ENCODE data around the gene PARP3.

The PARP3 gene

DNA sequence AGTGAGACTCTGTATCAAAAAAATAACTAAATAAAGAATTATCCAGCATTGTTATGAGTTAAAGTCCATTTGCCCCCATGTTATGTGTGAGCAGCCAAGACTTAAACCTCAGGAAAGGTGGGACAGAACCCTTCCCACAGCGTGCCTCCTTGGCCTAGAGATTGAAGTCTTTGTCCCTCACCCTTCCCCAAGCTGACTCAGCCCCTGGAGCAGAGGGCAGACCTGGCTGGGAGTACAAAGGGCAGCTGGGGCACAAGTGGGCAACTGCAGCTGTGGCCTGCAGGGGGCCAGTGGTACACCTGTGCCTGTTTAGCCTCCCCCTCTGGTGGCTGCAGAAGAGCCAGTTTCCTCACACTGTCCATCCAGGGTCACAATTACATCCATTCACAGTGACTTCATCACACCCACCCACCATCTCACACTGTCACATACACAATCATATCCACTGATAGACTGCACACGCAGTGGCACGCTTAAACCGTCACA is 40.2 kb downstream of the PARP3 start:
- TF ChIP-seq EZH2 (IDR thresholded peaks at IDR 0.05), result no peak
- DNase-seq (ENCODE audit: low read depth, low spot score), result no peak
- no peaks in the 10 kb centered on the region for H3K36me3 ChIP-seq (ENCODE audit: insufficient read depth, low read length)
- peak overlapping the region; percentile 32 for H3K9ac ChIP-seq (ENCODE audit: insufficient read length)
- no peaks in the 10 kb centered on the region for H3K9me3 ChIP-seq (ENCODE audit: low read depth, low read length)
- no peak overlapping the region for H3K27ac ChIP-seq
- H3K4me3 ChIP-seq, result peak overlapping the region; percentile 47

DNA sequence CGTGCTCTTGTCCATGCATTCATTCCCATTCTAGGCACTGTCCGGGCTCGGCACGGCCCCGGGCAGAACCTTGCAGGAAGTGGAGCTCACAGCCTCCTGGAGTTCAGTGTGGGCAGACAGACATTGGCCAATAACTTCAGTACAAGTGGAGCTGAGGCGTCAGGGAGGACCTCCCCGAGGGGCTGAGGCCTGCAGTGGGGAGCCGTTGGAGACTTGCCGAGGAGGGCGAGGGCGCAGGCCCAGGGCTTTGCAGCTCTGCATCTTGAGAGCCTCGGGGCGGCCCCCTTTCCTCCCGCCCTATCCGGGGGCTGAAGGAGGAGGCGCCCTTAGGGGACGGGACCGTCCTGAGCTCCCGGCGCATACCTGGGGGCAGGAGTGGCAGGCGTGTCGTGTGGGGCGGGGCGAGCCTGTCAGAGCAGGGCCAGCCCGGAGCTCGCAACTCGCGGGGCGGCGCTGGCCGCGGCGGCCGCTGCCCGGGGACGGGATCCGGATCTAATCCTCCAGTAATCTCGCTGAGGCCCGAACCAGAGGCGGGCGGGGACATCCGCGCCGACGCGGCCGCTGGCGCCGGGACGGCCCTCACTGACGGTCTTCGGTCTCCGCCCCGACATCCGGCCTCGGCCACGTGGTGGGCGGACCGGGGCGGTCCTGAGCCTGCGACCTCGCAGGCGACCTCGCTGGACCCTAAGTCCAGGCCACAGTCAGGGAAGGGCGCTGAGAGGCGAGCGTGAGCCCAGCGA is 40.8 kb downstream of the PARP3 start, which contains the start of gene ACY1:
TSS of gene ACY1 (plus strand) at position 698 of the 740 bp plus-strand sequence. CDS start 530 bp downstream, outside the sequence.
- TF ChIP-seq POLR2AphosphoS5 (IDR thresholded peaks at IDR 0.05; ENCODE audit: borderline replicate concordance, low read depth, low read length) (peak; percentile 51), EZH2 (IDR thresholded peaks at IDR 0.05) (no peak)
- no peak within 1 kb of the TSS for H3K27ac ChIP-seq
- no peak for DNase-seq (ENCODE audit: low read depth, low spot score)
- H3K36me3 ChIP-seq (ENCODE audit: insufficient read depth, low read length), result no peaks in the 10 kb centered on the region
- H3K9me3 ChIP-seq (ENCODE audit: low read depth, low read length), result no peaks in the 10 kb centered on the region
- H3K9ac ChIP-seq (ENCODE audit: insufficient read length), result peak within 1 kb of the TSS; percentile 32
- H3K4me3 ChIP-seq, result peak within 1 kb of the TSS; percentile 47

DNA sequence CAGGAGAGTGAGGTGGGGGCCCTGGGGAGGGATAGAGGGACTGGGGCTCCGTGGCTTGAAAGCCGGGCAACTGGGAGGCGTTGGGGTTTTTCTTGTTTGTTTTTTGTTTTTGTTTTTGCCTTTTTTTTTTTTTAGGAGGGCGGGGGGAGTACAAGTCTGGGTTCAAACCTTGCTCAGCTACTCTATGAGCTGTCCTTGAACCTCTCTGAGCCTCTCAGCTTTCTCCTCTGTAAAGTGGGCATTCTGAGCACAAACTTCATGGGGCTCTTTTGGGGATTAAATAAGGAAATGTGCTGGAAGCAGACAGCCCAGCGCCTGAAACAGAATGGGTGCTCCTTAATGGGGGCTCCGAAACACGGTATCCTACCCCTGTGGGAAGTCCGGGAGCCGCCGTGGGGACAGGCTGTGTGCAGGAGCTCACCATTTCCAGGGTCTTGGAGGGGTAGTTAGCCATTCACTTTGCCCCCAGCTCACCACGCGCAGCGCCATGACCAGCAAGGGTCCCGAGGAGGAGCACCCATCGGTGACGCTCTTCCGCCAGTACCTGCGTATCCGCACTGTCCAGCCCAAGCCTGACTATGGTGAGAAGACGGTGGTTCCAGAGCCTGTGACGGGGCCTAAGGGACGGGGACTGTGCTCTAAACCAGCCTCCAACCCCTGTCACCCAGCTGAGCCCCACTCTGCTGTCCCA is 41.6 kb downstream of the PARP3 start:
- H3K9me3 ChIP-seq (ENCODE audit: low read depth, low read length), result no peaks in the 10 kb centered on the region

DNA sequence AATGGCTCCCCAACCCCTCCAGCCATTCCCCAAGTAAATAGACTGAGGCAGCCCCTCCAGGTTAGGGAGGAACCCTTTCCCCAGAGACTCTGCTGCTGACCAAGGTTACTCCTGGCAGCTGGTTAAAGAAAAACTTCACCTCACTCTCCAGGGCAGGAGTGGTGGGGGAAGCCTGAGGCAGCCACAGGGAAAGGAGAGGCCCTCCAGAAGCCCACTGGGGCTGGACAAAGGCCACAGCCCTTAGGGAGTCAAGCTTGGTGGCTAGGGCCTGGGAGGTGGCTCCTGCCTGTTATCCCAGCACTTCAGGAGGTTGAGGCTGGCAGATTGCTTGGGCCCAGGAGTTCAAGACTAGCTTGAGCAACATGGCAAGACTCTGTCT is 42.1 kb downstream of the PARP3 start:
- no peak overlapping the region for H3K4me3 ChIP-seq
- H3K27ac ChIP-seq, result no peak overlapping the region
- no peaks in the 10 kb centered on the region for H3K36me3 ChIP-seq (ENCODE audit: insufficient read depth, low read length)
- no peak for DNase-seq (ENCODE audit: low read depth, low spot score)
- TF ChIP-seq POLR2AphosphoS5 (IDR thresholded peaks at IDR 0.05; ENCODE audit: borderline replicate concordance, low read depth, low read length) (no peak), EZH2 (IDR thresholded peaks at IDR 0.05) (no peak), FOXP2 (optimal IDR thresholded peaks at IDR 0.05; ENCODE audit: control extremely low read depth, extremely low read length, insufficient read depth) (no peak)
- H3K9ac ChIP-seq (ENCODE audit: insufficient read length), result no peak overlapping the region
- no peaks in the 10 kb centered on the region for H3K9me3 ChIP-seq (ENCODE audit: low read depth, low read length)

More for the DNA sequence above, 41.6 kb downstream of the PARP3 start:
- Histone ChIP-seq H3K4me3 (peak overlapping the region; percentile 47), H3K9ac (ENCODE audit: insufficient read length) (no peak overlapping the region), H3K36me3 (ENCODE audit: insufficient read depth, low read length) (no peaks in the 10 kb centered on the region), H3K27ac (no peak overlapping the region)
- no peak for DNase-seq (ENCODE audit: low read depth, low spot score)
- TF ChIP-seq EZH2 (IDR thresholded peaks at IDR 0.05), result no peak
- TF ChIP-seq POLR2AphosphoS5 (IDR thresholded peaks at IDR 0.05; ENCODE audit: borderline replicate concordance, low read depth, low read length), result no peak
- TF ChIP-seq FOXP2 (optimal IDR thresholded peaks at IDR 0.05; ENCODE audit: control extremely low read depth, extremely low read length, insufficient read depth), result no peak

DNA sequence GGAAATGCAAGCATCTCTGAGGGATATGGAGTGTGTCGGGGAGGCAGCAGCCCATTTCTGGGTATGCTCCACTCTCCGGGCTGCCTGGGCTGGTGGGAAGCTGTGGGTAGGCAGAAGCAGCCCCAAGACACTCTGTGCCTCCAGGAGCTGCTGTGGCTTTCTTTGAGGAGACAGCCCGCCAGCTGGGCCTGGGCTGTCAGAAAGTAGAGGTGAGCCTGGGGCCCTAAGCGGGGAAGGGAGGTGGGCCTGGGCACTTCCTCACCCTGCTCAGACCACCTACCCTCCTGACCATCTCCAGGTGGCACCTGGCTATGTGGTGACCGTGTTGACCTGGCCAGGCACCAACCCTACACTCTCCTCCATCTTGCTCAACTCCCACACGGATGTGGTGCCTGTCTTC is 42.9 kb downstream of the PARP3 start:
- Histone ChIP-seq H3K9me3 (ENCODE audit: low read depth, low read length) (no peaks in the 10 kb centered on the region), H3K27ac (no peak overlapping the region), H3K36me3 (ENCODE audit: insufficient read depth, low read length) (no peaks in the 10 kb centered on the region), H3K9ac (ENCODE audit: insufficient read length) (no peak overlapping the region), H3K4me3 (no peak overlapping the region)
- no peak for DNase-seq (ENCODE audit: low read depth, low spot score)
- TF ChIP-seq EZH2 (IDR thresholded peaks at IDR 0.05) (no peak), POLR2AphosphoS5 (IDR thresholded peaks at IDR 0.05; ENCODE audit: borderline replicate concordance, low read depth, low read length) (no peak), FOXP2 (optimal IDR thresholded peaks at IDR 0.05; ENCODE audit: control extremely low read depth, extremely low read length, insufficient read depth) (no peak)

DNA sequence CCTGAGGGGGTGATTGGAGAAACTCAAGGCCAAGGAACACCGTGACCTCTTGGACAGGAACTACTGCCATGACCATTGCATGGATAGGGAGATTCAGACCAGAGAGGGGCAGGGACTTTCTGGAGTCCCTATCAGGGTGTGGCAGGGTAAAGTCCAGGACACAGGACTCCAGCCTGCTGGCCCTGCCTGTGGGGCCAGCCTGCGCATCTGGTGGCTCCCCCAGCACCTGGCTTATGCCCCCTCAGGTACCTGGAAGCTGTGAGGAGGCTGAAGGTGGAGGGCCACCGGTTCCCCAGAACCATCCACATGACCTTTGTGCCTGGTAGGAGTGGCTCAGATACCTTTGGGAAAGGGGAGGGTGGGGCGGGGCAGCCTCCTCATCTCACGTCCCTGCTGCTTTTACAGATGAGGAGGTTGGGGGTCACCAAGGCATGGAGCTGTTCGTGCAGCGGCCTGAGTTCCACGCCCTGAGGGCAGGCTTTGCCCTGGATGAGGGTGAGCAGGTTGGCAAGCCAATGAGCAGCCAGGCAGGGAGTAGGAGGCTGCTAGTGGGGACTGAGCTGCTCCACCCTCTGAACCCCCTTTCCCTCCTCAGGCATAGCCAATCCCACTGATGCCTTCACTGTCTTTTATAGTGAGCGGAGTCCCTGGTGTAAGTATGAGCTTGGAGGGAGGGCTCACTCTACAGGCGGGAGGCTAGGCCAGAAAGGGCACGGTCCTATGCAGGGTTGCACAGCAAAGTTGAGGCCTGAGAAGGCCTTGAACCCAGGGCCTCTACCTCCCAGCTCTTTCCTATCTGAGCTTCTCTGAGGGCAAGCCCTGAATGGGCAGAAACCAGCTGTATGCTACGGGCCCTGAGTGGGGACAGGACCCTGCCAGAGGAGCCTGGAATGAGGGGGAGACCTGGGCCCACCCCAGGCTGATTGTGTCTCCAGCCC is 44.1 kb downstream of the PARP3 start:
- H3K27ac ChIP-seq, result no peak overlapping the region
- no peak for DNase-seq (ENCODE audit: low read depth, low spot score)
- no peak overlapping the region for H3K9ac ChIP-seq (ENCODE audit: insufficient read length)
- TF ChIP-seq FOXP2 (optimal IDR thresholded peaks at IDR 0.05; ENCODE audit: control extremely low read depth, extremely low read length, insufficient read depth) (no peak), POLR2AphosphoS5 (IDR thresholded peaks at IDR 0.05; ENCODE audit: borderline replicate concordance, low read depth, low read length) (no peak), EZH2 (IDR thresholded peaks at IDR 0.05) (no peak)
- H3K9me3 ChIP-seq (ENCODE audit: low read depth, low read length), result no peaks in the 10 kb centered on the region
- H3K36me3 ChIP-seq (ENCODE audit: insufficient read depth, low read length), result no peaks in the 10 kb centered on the region
- no peak overlapping the region for H3K4me3 ChIP-seq

DNA sequence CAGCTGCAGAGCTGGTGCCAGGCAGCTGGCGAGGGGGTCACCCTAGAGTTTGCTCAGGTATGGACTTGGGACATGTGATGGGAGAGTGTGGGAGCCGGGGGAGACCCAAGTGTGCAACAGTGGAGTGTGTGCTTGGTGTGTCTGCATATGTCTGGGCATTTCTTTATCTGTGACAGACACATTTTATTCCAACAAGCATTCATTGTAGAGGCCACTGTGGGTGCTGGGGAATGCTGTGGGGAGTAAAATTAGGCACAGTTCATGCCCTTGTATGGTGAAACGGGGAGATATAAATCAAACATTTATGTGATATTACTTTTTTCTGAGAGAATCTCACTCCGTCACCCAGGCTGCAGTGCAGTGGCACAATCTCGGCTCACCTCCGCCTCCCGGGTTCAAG is 45.4 kb downstream of the PARP3 start:
- Histone ChIP-seq H3K36me3 (ENCODE audit: insufficient read depth, low read length) (peaks cover 12% of the 10 kb centered on the region), H3K4me3 (no peak overlapping the region)
- DNase-seq (ENCODE audit: low read depth, low spot score), result no peak

More for the DNA sequence above, 45.4 kb downstream of the PARP3 start:
- TF ChIP-seq EZH2 (IDR thresholded peaks at IDR 0.05) (no peak), POLR2AphosphoS5 (IDR thresholded peaks at IDR 0.05; ENCODE audit: borderline replicate concordance, low read depth, low read length) (no peak), FOXP2 (optimal IDR thresholded peaks at IDR 0.05; ENCODE audit: control extremely low read depth, extremely low read length, insufficient read depth) (no peak)
- no peaks in the 10 kb centered on the region for H3K9me3 ChIP-seq (ENCODE audit: low read depth, low read length)
- H3K9ac ChIP-seq (ENCODE audit: insufficient read length), result no peak overlapping the region
- H3K27ac ChIP-seq, result no peak overlapping the region

All from SK-N-MC (cell line).